Fibroblast of skin of abdomen (primary cell): ENCODE results near the gene MN1.

Experiments
- DNase-seq: peaks from one replicate; pipeline ENCODE4 v3.0.0-alpha.2; 2013

Gene MN1

GRCh38 chr22:27825174-27825573 lies 23.6 kb upstream of the MN1 start:
- no peak for DNase-seq

- no peak for DNase-seq
Observed at GRCh38 chr22:27823221-27823620, 21.7 kb upstream of the MN1 start.

GRCh38 chr22:27820896-27821866 lies 19.6 kb upstream of the MN1 start:
- no peak for DNase-seq

GRCh38 chr22:27816552-27816951 lies 15.0 kb upstream of the MN1 start:
- DNase-seq = no peak

- no peak for DNase-seq
Observed at GRCh38 chr22:27815826-27816530, 14.4 kb upstream of the MN1 start.

- DNase-seq = no peak
Observed at GRCh38 chr22:27814993-27815392, 13.4 kb upstream of the MN1 start.

GRCh38 chr22:27811778-27812177 lies 10.2 kb upstream of the MN1 start:
- DNase-seq = no peak

GRCh38 chr22:27810609-27811151 lies 9.1 kb upstream of the MN1 start:
- peak; percentile 58 for DNase-seq

GRCh38 chr22:27809700-27810608 lies 8.4 kb upstream of the MN1 start:
- DNase-seq = no peak

- no peak for DNase-seq
Observed at GRCh38 chr22:27809226-27809603, 7.7 kb upstream of the MN1 start.

GRCh38 chr22:27808451-27809225 lies 7.1 kb upstream of the MN1 start:
- no peak for DNase-seq

GRCh38 chr22:27805841-27806240 lies 4.3 kb upstream of the MN1 start:
- DNase-seq = no peak

GRCh38 chr22:27804470-27805297 lies 3.1 kb upstream of the MN1 start:
- DNase-seq = peak; percentile 71

- no peak for DNase-seq
Observed at GRCh38 chr22:27803841-27804415, 2.4 kb upstream of the MN1 start.

GRCh38 chr22:27802346-27803073 lies 954 bp upstream of the MN1 start:
- no peak for DNase-seq

GRCh38 chr22:27801202-27801615 lies 347 bp downstream of the MN1 start:
- DNase-seq = peak; percentile 61

- peak; percentile 50 for DNase-seq
Observed at GRCh38 chr22:27800250-27801201, 1.0 kb downstream of the MN1 start.

GRCh38 chr22:27799827-27800249 lies 1.7 kb downstream of the MN1 start:
- no peak for DNase-seq
